Measurements from ENCODE around the gene CTNND2. TPM values are rescaled to one million over a fixed set of nuclear protein-coding genes. Genes with fewer than 3 reads are reported as not detected.

The CTNND2 gene
- total RNA-seq, 1 experiment from 2014 or later = 7.0 TPM

- Histone ChIP-seq H2BK15ac (ENCODE audit: low read depth, low read length) (no peak overlapping the region), H3K14ac (ENCODE audit: insufficient read depth, low read length) (no peak overlapping the region), H2BK20ac (ENCODE audit: low read depth, low read length, poor library complexity, severe bottlenecking) (no peak overlapping the region), H3K79me1 (ENCODE audit: insufficient read depth, low read depth, low read length, poor library complexity, severe bottlenecking) (no peaks in the 10 kb centered on the region), H4K91ac (ENCODE audit: insufficient read length, low read depth, low read length) (no peak overlapping the region), H3K23me2 (ENCODE audit: insufficient read length, low read depth, low read length, poor library complexity, severe bottlenecking) (no peaks in the 10 kb centered on the region), H2AFZ (ENCODE audit: low read length) (no peak overlapping the region), H2AK5ac (ENCODE audit: insufficient read length, low read length) (no peak overlapping the region), H2BK120ac (ENCODE audit: low read depth, low read length, poor library complexity, severe bottlenecking) (no peak overlapping the region), H3T11ph (ENCODE audit: low read length) (no peak overlapping the region), H3K4me1 (ENCODE audit: insufficient read depth, low read length) (no peaks in the 10 kb centered on the region), H4K8ac (replicated peaks; ENCODE audit: insufficient read length, low read depth, low read length) (no peak overlapping the region), H3K18ac (ENCODE audit: insufficient read length, low read depth, low read length) (no peak overlapping the region), H3K79me2 (ENCODE audit: insufficient read depth, low read length) (no peaks in the 10 kb centered on the region), H3K9me3 (ENCODE audit: control insufficient read depth, low read depth, low read length) (no peaks in the 10 kb centered on the region), H3K27ac (ENCODE audit: insufficient read length, low read depth, low read length) (no peak overlapping the region), H3K27me3 (ENCODE audit: insufficient read depth, low read length) (no peaks in the 10 kb centered on the region), H4K5ac (ENCODE audit: insufficient read length, low read depth, low read length) (no peak overlapping the region), H4K20me1 (ENCODE audit: control insufficient read depth, insufficient read depth, insufficient read length) (no peaks in the 10 kb centered on the region), H3K4ac (ENCODE audit: low read depth, low read length) (no peak overlapping the region), H2BK12ac (ENCODE audit: insufficient read length, low read depth, low read length) (no peak overlapping the region), H3K56ac (ENCODE audit: insufficient read length, low read depth, low read length) (no peak overlapping the region), H3K23ac (ENCODE audit: insufficient read length, low read depth, low read length) (no peak overlapping the region), H3K9ac (ENCODE audit: extremely low read depth, insufficient read length, low read length) (no peak overlapping the region), H2BK5ac (ENCODE audit: insufficient read length, low read length) (no peak overlapping the region), H3K4me2 (ENCODE audit: insufficient read depth, insufficient read length, low read length) (no peak overlapping the region)
- Mint-ChIP-seq H3K9me3 (no peaks in the 10 kb centered on the region), H3K4me1 (no peaks in the 10 kb centered on the region), H3K27ac (no peak overlapping the region), H3K36me3 (ENCODE audit: insufficient read depth in 1 of 3, low read depth in 3 of 3) (no peaks in the 10 kb centered on the region; a peak in 1 of 7 replicates), H3K27me3 (ENCODE audit: low read depth) (no peaks in the 10 kb centered on the region), H3K4me3 (no peak overlapping the region)
- DNase-seq = no peak
- TF ChIP-seq CTCF (conservative IDR thresholded peaks at IDR 0.05) = no peak
- no CpG with 5 or more reads among the region's 1 CpG for WGBS (ENCODE audit: extremely low coverage, insufficient read length, low lambda C conversion rate)
Measured at GRCh38 chr5:11497651-11498050, 406.6 kb downstream of the CTNND2 start.
